HG03066 (cell line): Measurements from ENCODE around the gene RALBP1.
A peak's percentile ranks its signal among the peaks of the same experiment; 100 is the strongest.
"Not testable (repeated sequence)": the region's sequence is repeated elsewhere in the genome, so short reads cannot be mapped to it uniquely, and the experiment has no call there.

ENCODE experiments used
- ATAC-seq: cut with Tn5 transposase; IDR thresholded peaks from one replicate; pipeline ENCODE4 v1.9.1; 2021; ENCODE audit warnings: low read depth; ENCODE audit not compliant: unreplicated experiment

Gene RALBP1

GRCh38 chr18:9474983-9475642 is at the start of gene RALBP1:
Gene RALBP1, plus strand, starts transcription at chr18:9475513. Its CDS starts 37,533 bp downstream, at chr18:9513046.
- peak; percentile 88 for ATAC-seq

DNA sequence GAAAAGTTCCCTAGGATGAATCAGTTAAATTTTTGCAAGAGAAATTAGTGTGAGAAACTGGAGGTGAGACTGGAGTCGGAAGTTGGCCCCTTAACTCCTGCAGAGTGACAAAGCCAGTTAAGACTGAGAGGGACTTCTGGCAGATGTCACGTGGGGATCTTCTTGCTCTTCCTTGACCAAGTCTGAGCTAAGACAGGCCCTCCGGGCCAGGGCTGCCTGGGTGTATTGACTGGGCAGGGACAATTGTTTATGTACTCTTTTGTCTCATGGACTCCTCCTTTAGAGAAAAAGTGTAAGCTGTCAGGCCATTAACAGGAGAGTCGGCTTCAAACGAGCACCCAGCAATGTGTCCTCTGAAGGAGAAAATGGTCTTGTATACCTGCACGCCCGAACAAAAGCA is 48.6 kb upstream of the RALBP1 start:
- no peak for ATAC-seq

- no peak for ATAC-seq
Measured at GRCh38 chr18:9428301-9428706, 47.0 kb upstream of the RALBP1 start.

- ATAC-seq, result no peak
Measured at GRCh38 chr18:9428862-9429661, 46.3 kb upstream of the RALBP1 start.

GRCh38 chr18:9429662-9429993 is 45.7 kb upstream of the RALBP1 start:
- ATAC-seq, result no peak

GRCh38 chr18:9430315-9430714 is 45.0 kb upstream of the RALBP1 start:
- not testable (repeated sequence) for ATAC-seq

DNA sequence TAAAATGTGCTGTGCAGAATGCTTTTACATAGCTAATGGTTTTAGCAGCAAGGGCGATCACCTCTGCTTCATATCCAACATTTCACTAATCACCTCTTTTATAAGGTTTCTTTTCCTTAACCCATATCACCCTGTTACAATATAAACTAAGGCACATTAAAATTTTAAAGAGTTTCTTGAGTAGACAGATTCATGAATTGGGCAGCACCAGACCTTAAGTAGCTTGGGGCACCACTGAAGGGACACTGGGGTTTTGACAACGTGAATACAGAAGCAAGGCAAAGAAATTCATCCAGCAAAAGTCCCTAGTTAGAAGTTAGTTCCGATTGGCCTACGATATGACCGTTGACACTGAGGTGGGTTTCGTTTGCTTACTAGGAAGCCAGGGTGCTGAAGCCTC is 44.0 kb upstream of the RALBP1 start:
- no peak for ATAC-seq

DNA sequence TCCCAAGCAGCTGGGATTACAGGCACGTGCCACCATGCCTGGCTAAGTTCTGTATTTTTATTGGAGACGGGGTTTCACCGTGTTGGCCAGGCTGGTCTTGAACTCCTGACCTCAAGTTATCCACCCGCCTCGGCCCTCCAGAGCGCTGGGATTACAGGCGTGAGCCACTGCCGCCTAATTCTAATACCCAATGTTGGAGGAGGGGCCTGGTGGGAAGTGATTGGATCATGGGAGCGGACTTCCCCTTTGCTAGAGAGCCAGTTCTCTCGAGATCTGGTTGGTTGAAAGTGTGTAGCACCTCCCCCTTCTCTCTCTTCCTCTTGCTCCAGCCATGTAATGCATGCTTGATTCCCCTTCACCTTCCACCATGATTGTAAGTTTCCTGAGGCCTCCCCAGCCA is 42.2 kb upstream of the RALBP1 start:
- not testable (repeated sequence) for ATAC-seq

GRCh38 chr18:9433671-9434121 is 41.6 kb upstream of the RALBP1 start:
- ATAC-seq, result no peak

- ATAC-seq, result no peak
Measured at GRCh38 chr18:9434122-9434701, 41.1 kb upstream of the RALBP1 start.

- no peak for ATAC-seq
Measured at GRCh38 chr18:9435041-9435440, 40.3 kb upstream of the RALBP1 start.

DNA sequence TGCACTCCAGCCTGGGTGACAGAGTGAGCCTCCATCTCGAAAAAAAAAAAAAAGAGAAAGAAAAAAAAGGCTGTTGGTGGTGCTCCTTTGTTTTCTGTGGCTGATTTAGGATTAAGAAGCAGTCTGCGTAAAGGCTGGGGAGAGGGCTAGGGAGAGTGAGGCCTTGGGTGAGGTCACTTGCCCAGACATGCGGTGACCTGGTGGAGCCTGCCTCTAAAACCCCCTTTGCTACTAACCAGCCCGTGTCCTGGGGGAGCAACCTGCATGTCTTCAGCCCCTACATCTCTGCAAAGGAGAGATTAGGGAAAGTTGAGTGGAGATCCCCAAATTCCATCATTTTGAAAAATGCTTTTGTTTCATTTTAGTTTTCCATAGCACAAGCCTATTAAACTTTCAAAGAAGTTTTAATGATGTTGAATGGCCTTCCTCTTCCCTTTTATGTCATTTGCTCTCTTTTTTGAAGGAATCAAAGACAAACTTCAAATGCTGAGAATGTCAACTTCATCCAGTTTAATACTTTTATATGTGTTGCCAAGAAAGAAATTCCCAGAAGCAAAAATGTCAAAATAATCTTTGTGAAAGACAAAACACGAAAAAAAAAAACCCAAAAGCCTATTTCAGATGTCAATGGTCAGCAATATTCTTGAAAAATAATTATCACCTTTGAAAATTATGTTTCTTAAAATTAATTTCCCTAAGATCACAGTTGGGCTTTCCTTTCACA is 38.9 kb upstream of the RALBP1 start:
- ATAC-seq, result no peak

GRCh38 chr18:9437021-9437437 is 38.3 kb upstream of the RALBP1 start:
- no peak for ATAC-seq

GRCh38 chr18:9437672-9438071 is 37.6 kb upstream of the RALBP1 start:
- ATAC-seq, result no peak

GRCh38 chr18:9441061-9441460 is 34.3 kb upstream of the RALBP1 start:
- no peak for ATAC-seq

- no peak for ATAC-seq
Measured at GRCh38 chr18:9444549-9444948, 30.8 kb upstream of the RALBP1 start.

DNA sequence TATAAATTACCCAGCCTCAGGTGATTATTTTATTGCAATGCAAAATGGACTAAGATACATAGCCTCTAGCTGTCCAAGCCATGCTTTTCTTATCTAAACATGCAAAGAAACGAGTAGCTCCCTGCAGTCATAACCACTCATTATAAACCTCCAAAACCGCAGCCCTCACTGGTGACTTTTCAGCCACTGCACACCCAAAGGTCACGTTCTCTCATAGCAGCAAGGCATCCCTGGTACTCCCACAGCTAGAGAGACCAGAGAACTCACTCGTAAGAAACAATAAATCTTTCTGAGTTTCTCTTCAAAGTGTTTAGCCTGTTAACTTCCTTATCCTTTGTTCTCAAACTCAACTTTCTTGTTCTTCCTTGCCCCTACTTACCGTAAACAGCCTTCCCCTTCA is 28.5 kb upstream of the RALBP1 start:
- ATAC-seq, result no peak

- ATAC-seq, result no peak
Measured at GRCh38 chr18:9447334-9447733, 28.0 kb upstream of the RALBP1 start.

DNA sequence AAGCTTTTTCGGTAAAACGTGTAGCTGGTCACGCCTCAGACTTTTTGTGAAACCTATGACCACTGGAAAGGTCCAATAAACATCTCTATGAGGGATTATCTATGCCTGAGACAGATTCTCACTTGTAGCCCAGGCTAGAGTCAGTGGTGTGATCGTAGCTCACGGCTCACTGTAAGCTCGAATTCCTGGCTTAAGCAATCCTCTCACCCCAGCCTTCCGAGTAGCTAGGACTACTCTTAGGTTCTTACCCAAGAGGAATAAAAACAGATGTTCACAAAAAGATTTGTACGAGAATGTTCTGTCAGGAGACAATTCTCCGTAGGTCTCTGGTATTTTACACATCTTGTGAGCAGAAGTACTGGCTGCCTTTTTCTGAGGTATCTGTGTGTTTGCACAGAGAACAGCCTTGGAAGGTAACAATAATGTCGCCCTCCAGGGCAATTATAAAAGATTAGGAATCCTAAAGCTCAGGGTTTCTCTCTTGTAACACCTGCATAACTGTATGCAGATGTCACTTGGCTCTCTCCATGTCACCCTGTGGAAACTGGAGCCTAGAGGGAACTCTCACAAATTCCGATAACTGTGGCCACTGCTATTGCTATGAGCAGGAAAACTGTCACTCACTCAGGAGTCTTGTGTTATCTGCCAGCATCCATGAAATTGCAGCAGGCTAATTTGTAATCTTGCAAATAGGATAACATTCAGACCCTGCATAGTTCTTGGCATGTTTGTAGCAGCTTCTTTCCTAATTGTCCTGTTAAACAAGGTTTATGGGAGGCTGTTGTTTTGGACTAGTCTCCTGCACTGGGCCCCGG is 25.5 kb upstream of the RALBP1 start:
- ATAC-seq, result no peak

- not testable (repeated sequence) for ATAC-seq
Measured at GRCh38 chr18:9450920-9451319, 24.4 kb upstream of the RALBP1 start.
